Femur (tissue), 1 donor: ENCODE measurements around the gene TNFRSF1A.
A peak's percentile ranks its signal among the peaks of the same experiment; 100 is the strongest.

ENCODE experiments used
- DNase-seq: peaks from one replicate; pipeline ENCODE4 v3.0.0-alpha.2; 2017

The TNFRSF1A gene

DNA sequence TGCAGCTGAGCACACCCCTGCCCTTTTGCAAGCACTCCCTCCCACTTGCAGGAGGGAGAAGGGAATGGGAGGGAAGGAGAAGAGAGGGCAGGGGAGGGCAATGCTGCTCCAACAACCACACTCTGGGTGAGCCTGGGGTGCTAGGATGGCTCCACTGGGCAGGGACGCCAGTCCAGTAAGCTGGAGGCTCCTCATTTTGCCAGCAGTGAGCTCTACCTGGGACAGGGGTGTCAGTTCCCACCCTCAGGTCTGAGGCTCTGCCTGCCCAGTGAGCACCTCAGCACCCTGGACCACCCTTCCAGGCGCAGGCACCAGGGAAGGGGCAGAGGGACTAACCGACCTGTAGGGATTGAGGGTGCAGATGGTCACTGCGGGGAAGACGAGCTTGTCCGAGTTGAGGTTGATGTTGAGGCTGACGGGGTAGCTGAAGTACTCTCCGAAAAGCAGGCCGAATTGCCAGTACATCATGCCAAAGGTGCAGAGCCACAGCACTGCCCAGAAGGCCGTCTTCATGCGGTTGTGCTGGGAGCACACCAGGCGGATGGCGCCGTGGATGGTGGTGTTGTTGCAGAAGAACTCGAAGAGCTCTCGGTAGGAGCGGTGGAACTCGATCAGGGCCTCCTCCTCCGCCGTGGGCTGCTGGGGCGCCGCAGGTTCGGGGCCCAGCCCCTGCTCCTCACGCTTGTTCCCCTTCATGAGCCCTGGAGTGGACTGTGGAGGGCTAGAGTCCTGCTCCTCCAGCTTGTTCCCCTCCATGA is 32.3 kb upstream of the TNFRSF1A start:
- no peak for DNase-seq

DNA sequence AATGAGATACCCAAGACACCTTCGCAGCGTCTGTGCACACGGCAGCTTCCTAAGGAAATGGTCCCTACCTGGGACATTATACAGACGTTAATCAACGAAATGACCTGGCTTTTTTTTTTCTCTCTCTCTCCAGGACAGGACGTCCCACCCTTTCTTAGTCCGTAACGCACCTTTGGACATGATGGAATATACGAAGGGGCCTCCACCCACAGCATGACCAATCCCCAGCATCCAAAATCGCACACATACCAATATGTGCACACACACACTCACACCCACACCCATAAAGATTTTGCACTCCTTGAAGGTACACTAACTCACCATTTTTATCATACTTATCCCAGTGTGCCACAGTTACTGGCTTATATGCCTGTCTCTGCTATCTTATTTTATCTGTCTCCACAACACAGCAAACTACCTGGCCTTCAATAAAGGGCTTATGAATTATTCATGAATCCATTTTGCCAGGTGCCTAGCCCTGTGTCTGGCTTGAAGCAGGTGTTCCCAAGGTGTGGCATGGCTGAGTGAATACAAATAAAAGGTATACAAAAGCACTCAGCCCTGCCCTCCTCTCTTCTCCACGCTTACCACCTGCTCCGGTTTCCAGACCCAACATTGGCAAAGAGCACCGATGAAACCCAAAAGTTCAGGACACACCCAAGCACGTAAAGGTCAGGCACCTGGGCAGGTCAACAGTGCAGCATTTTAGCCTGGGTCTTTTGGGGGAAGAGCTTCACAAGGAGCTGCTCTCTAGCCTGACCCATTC is 31.3 kb upstream of the TNFRSF1A start:
- DNase-seq: no peak

DNA sequence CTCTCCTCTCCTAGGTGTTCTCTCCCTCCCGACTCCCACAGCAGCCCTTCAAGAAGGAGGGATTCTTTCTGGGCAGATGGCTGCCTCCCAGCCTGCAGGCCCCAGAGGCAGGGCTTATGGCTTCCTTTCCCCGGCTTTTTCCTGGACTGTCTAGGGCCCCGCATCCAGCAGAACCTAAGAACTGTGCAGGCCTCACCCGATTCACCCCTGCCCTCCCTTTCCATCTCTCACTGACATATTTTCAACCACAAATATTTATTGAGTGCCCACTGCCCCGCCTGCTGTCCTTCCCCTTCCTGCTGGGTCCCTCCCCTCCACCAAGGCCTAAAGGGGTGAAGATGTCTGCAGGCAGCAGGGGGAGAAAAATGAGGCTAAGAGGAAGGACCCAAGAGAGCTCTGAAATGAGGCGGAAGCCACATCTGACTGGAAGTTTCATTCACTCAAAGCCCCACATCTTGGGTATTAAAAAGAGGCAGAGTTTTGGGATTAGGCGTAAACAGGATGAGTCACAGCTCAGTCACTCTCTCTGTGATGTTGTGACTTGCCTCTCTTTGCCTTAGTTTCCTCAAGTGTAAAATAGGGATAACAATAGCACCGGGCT is 30.6 kb upstream of the TNFRSF1A start:
- peak; percentile 47 for DNase-seq

DNA sequence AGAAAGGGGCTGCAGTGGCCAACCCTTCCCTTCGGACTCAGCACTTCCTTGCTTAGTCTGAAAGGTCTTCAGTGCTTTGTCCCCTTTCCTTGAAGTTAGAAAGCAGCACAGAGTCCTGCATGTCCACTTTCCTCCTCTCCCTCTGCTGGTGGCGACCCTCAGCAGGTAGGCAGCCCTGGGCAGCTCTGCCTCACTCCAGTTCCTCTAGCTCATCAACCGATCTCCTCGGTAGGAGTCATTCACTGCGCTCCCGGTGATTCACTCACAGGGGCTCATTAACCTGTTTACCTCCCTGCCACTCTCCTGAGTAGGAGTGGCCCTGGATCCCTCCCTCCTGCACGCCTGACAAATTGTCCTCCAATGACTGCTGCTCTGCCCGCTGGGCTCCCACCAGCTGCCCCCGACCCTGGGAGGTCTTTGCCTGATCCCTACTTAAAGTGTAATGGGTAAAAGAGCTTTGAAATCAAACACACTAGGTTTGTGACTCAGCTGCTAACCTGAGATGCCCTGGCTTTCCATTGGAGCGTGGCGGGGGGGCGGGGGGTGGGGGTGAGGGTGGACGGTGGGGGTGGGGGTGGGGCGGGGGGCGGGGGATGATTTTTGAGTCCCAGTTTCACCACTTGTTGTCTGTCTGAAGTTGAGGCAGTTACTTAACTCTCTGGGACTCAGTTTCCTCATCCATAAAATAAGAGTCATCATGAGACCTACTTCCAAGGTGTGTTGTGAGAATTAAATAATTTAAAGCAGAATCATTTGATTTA is 29.3 kb upstream of the TNFRSF1A start:
- DNase-seq: no peak

DNA sequence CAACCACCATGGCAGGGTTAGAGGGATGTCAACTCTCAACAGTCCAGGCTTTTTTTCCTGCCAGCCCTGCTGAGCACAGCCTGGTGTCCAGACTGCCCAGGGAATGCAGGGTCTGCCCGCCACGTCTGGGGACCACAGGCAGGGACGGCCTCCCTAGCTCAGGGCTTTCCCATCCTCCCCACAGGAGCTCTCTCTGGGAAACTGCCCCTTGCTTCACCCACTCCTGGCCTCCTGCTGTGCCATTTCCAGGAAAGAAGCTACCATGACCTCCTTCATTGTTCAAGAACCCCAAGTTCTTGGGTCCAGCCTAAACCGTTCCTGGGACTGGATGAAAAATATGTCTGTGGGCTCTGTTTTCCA is 28.7 kb upstream of the TNFRSF1A start:
- no peak for DNase-seq

DNA sequence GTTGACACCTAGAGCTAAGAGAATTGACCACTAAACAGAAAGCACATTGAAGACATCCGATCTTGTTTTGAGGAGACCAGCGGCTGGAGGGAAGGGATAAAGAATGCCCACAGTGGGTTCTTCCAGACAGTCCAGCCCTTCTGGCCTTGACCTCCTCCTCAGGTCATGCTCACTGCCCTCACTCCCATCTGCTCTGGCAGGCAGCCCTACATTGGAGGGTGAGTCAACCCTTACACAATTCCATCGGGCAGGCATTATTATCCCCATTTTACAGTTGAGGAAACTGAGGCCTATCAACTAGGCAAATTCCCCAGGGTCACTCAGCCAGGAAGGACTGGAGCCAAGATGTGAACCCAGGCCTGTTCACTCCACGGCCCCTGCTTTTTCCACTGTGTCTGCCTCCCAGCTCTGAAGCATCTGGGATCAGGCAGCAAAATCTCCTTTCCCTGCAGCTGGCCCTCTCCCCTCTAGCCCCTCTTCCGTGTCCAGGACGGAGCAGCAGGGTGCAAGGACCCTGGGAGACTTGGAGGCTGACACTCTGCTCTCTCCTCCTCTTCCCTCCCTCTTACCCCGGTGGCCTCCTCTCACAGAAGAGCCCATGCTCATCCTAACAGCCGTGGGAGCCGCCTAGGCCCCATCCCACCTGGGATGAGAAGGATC is 28.2 kb upstream of the TNFRSF1A start:
- DNase-seq: no peak

DNA sequence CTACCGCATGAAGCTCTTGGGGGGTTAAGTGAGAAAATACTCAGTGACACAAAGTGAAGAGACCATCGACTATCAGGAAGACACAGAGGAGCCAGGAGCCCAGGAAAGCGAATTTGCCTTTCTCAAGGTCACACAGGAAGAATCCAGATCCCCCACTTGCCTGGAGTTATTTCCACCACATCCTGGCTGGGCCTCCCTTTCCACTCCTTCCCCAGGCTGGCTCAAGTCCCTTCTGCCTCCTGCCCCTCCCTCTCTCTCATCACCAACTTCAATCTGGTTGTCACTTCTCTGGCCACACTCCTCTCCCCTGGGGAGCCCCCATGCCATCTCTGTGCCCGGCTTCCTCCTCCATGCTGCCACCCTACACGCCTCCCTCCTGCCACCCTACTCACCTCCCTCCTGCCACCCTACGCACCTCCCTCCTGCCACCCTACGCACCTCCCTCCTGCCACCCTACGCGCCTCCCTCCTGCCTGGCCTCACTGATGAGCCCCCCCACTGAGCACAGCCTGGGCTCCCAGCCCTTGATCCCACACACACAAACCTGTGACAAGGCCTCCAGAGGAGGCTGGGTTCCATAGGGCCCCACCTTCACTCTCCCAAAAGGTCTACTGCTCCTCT is 27.1 kb upstream of the TNFRSF1A start:
- DNase-seq: no peak

DNA sequence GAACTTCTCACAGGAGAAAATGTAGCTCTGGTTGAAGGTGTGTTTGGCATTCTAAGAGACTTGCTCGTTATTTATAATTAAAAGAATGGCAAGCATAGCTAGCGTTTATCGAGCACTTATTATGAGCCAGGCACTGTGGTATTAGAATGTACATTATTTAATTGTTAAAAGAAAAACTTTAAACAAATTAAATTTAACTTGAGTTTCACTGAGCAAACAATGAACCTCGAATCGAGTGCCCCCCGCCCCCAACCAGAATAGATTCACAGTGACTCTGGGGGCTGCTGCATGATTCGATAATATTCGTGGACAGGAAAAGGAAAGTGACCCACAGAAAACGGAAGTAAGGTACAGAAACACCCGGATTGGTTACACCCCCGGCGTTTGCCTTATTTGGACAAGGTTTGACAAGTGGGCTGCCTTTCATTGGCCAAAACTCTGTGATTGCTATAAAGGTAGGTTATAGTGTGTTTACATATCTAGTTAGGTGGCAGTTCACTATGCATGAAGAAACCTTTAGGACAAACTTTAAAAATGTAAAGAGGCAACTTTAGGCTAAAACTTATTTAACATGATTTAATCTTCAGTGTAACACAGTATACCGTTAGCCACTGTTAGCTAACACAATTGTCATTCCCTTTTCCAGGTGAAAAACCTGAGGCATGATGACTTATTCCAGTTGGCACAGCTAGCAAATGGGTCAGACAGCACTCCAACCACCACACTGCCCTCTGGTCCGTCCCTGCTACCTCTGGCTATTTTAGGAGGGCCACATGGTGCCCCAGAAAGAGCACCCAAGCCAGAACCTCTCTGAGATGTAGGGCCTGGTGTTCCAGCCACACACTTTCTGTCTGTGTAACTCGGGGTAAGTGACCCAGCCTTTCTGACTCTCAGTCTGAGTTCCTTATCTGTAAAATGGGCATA is 26.4 kb upstream of the TNFRSF1A start:
- DNase-seq: no peak

DNA sequence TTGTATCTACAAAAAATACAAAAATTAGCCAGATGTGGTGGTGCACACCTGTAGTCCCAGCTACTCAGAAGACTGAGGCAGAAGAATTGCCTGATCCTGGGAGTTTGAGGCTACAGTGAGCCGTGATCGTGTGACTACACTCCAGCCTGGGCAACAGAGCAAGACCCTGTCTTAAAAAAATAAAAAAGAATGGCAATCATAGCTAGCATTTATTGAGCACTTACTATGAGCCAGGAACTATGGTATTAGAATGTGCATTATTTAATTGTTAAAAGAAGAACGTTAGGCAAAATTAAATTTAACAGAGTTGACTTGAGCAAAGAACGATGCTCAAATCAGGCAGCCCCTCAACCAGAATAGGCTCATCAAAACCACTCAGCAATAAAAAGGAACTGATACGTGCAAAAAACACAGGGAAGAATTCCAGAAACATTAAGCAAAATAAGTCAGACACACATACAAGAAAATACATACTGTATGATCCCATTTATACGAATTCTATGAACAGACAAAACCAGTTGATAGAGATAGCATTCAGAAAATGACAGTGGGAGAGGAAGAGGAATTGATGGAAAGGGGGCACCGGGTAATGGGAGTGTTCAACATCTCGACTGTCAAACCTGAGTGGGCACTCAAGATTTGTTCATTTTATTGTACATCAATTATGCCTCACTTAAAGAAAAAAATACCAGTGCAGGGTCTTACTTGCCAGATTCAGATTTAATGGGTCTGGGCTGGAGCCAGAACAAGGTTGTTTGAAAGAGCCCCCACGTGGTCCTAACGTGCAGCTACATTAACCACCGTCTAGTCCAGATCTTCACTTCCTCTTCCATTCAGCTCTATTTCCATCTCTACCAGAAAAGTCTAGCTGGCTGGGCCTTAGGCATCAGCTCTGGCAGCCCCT is 25.4 kb upstream of the TNFRSF1A start:
- no peak for DNase-seq

DNA sequence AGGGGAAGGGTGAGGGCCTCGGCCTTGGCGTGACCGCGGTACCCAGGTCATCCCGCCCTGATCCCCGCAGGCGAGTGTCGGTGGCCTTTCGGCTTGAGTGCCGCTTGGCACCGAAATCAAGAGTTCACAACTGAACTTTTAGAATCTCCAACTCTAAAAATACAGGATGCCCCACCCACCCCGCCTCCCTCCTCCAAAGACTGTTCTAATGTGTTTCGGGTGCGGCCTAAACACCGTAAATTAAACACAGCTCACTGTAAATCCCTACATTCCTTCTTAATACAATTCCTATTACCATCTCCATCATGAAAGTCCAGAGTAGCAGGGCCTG is 22.1 kb upstream of the TNFRSF1A start:
- DNase-seq: no peak

DNA sequence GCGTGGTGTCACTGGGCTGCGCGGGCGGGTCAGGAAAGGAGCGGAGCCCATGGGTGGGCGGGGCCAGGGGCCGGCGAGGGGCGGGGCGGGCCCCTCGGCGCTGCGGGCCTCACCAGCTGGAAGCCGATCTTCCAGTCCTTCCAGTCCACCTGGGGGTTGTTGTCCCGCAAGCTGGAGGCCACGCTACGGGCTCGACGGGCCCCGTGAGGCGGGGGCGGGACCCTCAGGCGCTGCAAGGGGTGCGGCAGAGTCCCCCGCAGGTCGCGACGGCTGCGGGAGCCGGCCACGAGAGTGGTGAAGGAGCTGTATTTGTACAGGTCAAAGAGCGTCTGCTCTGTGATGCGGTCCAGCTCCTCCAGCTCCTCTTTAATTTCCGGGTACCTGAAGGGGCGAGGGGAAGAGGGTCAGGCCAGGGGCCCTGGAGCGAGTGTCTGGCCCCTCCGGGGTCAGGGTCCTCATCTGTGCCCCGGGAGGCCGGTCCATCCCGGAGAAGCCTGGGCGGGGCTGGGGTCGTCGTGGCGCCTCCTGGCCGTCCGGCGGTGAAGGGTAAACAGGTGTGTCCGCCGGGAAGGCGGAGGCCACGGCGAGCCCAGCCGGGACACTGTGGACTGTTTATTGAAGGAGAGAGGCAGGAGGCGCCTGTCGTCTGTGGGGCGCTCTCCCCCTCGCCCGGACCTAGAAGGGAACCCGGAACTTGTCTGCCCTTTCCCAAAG is 21.6 kb upstream of the TNFRSF1A start:
- peak; percentile 76 for DNase-seq

DNA sequence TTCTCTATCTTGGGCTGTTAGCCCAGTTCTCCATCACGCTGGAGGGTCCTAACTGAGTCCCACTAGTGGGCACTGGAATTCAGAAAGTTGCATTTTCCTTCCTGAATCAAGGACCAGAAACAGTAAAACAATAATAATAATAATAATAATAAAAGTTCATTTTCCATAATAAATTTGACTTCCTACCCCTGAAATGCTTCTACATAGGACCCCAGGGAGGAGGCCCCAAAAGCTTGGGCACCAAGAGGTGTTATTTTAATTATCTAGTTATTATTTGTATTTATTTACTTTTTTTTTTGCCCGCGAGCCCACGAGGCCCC is 21.1 kb upstream of the TNFRSF1A start:
- no peak for DNase-seq

DNA sequence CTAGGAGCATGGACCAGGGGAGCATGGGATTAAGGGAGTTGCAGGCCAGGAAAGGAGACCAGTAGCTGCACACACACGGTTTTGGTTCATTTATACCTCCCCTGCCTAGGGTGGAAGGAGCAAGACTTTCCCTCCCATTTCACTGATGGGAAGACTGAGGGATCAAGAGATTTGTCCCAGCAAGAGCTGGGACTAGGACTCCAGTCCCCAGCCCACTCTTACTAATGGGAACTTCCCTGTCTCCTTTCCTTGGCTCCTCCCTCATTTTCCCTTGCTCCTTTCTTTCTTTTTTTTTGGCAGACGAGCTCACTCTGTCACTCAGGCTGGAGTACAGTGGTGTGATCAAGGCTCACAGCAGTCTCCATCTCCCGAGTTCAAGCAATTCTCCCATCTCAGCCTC is 20.5 kb upstream of the TNFRSF1A start:
- DNase-seq: no peak

DNA sequence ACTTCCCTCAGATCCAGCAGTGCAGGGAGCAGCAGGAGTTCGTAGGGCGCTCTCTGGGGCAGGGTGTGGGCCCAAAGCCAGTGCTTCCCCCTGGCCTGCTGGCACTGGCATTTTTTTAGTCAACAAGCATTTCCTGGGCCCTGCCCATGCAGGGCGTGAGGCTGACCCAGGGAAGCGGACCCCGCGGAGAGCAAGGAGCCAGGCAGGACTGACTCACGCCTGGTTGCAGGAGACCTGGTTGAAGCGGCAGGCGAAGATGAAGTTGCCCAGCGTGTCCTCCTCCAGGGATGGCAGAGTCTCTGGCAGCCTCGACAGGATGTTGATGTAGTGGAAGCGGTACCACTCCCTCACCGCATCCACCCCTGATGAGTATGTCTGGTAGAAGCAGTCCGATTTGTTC is 20.0 kb upstream of the TNFRSF1A start:
- no peak for DNase-seq

DNA sequence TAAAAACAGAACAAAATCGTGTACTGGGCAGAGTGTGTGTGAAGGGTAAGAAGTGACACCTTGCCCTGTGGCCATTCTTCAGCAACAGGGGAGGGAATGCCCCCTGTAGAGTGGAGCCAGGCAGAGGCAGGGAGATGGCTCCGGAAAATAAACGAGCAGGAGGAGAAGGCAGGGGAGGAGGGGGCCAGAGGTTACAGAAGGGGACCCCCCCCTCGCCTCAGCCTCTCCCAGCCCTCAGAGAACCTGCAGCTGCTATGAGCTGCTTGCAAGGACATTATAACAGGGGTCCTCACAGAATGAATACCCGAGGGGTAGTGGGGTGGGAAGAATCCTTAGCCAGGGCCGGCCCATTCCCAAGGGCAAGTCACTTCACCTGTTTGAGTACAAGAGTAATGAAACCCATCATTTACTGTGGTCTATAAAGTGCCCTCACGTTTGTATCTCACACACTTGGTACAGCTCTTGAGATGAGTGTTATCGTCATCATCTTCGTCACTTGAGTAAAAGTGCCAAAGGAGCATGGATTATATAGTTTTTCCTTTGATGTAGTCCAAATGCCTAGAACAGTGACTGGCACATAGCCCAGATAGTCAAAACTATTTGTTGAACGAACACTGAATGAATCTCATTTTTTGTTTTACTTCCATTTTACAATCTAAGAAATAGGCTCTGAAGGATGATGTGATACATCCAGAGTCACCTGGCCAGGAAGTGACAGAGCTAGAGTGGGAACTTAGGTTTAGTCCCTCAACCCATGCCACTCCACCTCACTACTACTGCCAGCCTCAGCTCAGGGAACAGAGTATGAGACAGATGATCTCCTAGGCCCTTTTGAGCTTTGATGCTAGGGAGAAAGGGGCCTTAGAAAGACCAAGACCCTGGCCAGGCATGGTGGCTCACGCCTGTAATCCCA is 19.0 kb upstream of the TNFRSF1A start:
- DNase-seq: no peak

DNA sequence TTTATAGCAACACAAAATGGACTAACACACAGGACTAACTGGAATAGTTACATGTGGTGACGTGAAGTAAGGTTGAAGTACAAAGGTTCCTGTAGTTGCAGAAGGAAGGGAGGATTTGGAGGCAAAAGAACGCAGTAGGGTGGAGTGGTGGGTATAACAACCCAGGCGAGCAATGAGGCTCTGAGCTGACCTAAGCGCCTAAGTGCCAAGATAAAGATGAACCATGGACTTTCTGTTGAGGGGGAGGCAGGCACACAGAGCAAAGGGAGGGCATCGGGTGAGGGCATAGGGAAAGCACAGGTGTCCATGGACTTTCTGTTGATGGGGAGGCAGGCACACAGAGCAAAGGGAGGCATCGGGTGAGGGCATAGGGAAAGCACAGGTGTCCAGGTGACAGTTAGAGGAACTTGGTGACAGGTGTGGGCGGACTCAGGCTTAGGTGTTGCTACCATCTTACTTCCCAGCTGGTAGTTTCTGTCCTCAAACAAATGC is 18.2 kb upstream of the TNFRSF1A start:
- DNase-seq: no peak

DNA sequence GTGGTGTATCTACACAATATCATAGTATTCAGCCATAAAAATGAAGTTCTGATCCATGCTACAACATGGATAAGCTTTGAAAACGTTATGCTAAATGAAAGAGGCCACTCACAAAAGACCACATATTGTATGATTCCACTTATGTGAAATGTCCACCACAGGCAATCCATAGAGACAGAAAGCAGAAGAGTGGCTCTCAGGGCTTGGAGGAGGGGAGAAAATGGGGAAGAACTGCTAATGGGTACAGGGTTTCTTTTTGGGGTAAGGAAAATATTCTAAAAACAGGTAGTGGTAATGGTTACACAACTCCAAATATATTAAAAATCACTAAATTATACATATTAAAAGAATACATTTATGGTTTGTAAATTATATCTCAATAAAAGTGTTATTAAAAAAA is 17.0 kb upstream of the TNFRSF1A start:
- DNase-seq: peak; percentile 11

DNA sequence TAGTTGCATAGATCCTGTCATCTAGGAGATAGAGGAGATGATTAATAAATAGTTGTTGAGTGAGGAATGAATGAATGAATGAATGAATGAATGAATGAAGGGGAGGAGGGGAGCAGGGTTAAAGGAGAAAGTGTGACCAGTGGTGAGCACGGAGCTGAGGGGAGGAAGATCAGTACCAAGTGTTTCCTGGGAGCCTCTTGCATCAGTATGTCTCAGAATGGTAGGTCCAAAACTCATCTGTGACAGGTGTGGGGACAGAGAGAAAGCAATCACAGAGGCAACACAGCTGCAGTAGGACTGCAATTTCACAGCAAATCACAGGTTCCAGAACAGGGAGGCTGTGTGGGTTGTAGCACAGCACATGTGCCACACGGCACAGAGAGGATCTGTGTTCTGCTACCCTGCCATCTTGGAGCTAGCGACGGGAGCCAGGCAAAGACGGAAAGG is 14.5 kb upstream of the TNFRSF1A start:
- peak; percentile 8 for DNase-seq
